ENCODE results near the gene CNOT4.
"Not testable (repeated sequence)": the region's sequence is repeated elsewhere in the genome, so short reads cannot be mapped to it uniquely, and the experiment has no call there.

DNA sequence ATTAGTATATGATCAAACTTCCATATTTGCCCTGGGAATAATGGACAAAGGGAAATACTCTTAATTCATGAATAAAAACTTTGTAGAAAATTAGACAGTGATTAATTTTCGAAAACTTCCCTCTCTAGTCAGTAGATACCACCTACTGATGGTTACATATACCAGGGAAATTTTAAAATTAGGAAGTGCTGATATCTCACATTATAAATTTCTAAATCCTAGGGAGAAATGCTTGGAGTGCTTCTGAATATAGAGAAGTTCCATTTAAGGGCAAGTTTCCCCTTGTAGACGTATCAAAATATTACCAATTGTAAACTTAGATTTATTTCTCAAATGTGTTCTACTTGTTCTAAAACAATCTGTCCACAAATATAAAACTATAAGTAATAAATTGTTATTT, 64.6 kb downstream of the CNOT4 start:
- TF ChIP-seq EZH2 (IDR thresholded peaks at IDR 0.05; ENCODE audit: insufficient read depth, poor library complexity, severe bottlenecking); EZH2phosphoT487 (IDR thresholded peaks at IDR 0.05; ENCODE audit: insufficient read depth, low read depth): not testable (repeated sequence)
